ENCODE data around the gene CHN2.

Gene CHN2

GRCh38 chr7:29483219-29484104 lies 288.9 kb downstream of the CHN2 start:
- H3K4me1 ChIP-seq (ENCODE audit: control insufficient read depth, insufficient read depth, low read length) = peaks cover 7% of the 10 kb centered on the region
- H3K9me3 ChIP-seq (ENCODE audit: control insufficient read depth, insufficient read depth, low read length) = no peaks in the 10 kb centered on the region
- H3K9ac ChIP-seq (ENCODE audit: low read depth, low read length) = no peak overlapping the region
- no peaks in the 10 kb centered on the region for H3K27me3 ChIP-seq (ENCODE audit: control insufficient read depth, insufficient read depth, low read length)
- H3K36me3 ChIP-seq (ENCODE audit: control insufficient read depth, insufficient read depth, low read length) = no peaks in the 10 kb centered on the region
- H3K4me3 ChIP-seq (ENCODE audit: low read depth, low read length) = no peak overlapping the region

GRCh38 chr7:29484280-29484679 lies 289.7 kb downstream of the CHN2 start:
- Histone ChIP-seq H3K9ac (ENCODE audit: low read depth, low read length) (no peak overlapping the region), H3K4me3 (ENCODE audit: low read depth, low read length) (no peak overlapping the region), H3K36me3 (ENCODE audit: control insufficient read depth, insufficient read depth, low read length) (no peaks in the 10 kb centered on the region), H3K9me3 (ENCODE audit: control insufficient read depth, insufficient read depth, low read length) (no peaks in the 10 kb centered on the region), H3K4me1 (ENCODE audit: control insufficient read depth, insufficient read depth, low read length) (peaks cover 7% of the 10 kb centered on the region), H3K27me3 (ENCODE audit: control insufficient read depth, insufficient read depth, low read length) (no peaks in the 10 kb centered on the region)

- H3K9ac ChIP-seq (ENCODE audit: low read depth, low read length) = peak overlapping the region; percentile 27
- peaks cover 7% of the 10 kb centered on the region for H3K4me1 ChIP-seq (ENCODE audit: control insufficient read depth, insufficient read depth, low read length)
- no peak overlapping the region for H3K4me3 ChIP-seq (ENCODE audit: low read depth, low read length)
- H3K27me3 ChIP-seq (ENCODE audit: control insufficient read depth, insufficient read depth, low read length) = no peaks in the 10 kb centered on the region
- H3K36me3 ChIP-seq (ENCODE audit: control insufficient read depth, insufficient read depth, low read length) = no peaks in the 10 kb centered on the region
- H3K9me3 ChIP-seq (ENCODE audit: control insufficient read depth, insufficient read depth, low read length) = no peaks in the 10 kb centered on the region
Measured at GRCh38 chr7:29485339-29486190, 291.0 kb downstream of the CHN2 start.

GRCh38 chr7:29486191-29486700 lies 291.7 kb downstream of the CHN2 start:
- Histone ChIP-seq H3K9ac (ENCODE audit: low read depth, low read length) (no peak overlapping the region), H3K36me3 (ENCODE audit: control insufficient read depth, insufficient read depth, low read length) (no peaks in the 10 kb centered on the region), H3K4me3 (ENCODE audit: low read depth, low read length) (no peak overlapping the region), H3K27me3 (ENCODE audit: control insufficient read depth, insufficient read depth, low read length) (no peaks in the 10 kb centered on the region), H3K9me3 (ENCODE audit: control insufficient read depth, insufficient read depth, low read length) (no peaks in the 10 kb centered on the region), H3K4me1 (ENCODE audit: control insufficient read depth, insufficient read depth, low read length) (peaks cover 7% of the 10 kb centered on the region)

- Histone ChIP-seq H3K36me3 (ENCODE audit: control insufficient read depth, insufficient read depth, low read length) (no peaks in the 10 kb centered on the region), H3K27me3 (ENCODE audit: control insufficient read depth, insufficient read depth, low read length) (no peaks in the 10 kb centered on the region), H3K9me3 (ENCODE audit: control insufficient read depth, insufficient read depth, low read length) (no peaks in the 10 kb centered on the region), H3K4me1 (ENCODE audit: control insufficient read depth, insufficient read depth, low read length) (peaks cover 7% of the 10 kb centered on the region), H3K9ac (ENCODE audit: low read depth, low read length) (no peak overlapping the region), H3K4me3 (ENCODE audit: low read depth, low read length) (no peak overlapping the region)
Measured at GRCh38 chr7:29487424-29487823, 292.8 kb downstream of the CHN2 start.

GRCh38 chr7:29488203-29488970 lies 293.8 kb downstream of the CHN2 start:
- peaks cover 7% of the 10 kb centered on the region for H3K4me1 ChIP-seq (ENCODE audit: control insufficient read depth, insufficient read depth, low read length)
- H3K9me3 ChIP-seq (ENCODE audit: control insufficient read depth, insufficient read depth, low read length) = no peaks in the 10 kb centered on the region
- no peaks in the 10 kb centered on the region for H3K36me3 ChIP-seq (ENCODE audit: control insufficient read depth, insufficient read depth, low read length)
- H3K27me3 ChIP-seq (ENCODE audit: control insufficient read depth, insufficient read depth, low read length) = no peaks in the 10 kb centered on the region
- H3K9ac ChIP-seq (ENCODE audit: low read depth, low read length) = no peak overlapping the region
- H3K4me3 ChIP-seq (ENCODE audit: low read depth, low read length) = no peak overlapping the region

- no peaks in the 10 kb centered on the region for H3K36me3 ChIP-seq (ENCODE audit: control insufficient read depth, insufficient read depth, low read length)
- no peaks in the 10 kb centered on the region for H3K9me3 ChIP-seq (ENCODE audit: control insufficient read depth, insufficient read depth, low read length)
- no peak overlapping the region for H3K4me3 ChIP-seq (ENCODE audit: low read depth, low read length)
- no peak overlapping the region for H3K9ac ChIP-seq (ENCODE audit: low read depth, low read length)
- H3K27me3 ChIP-seq (ENCODE audit: control insufficient read depth, insufficient read depth, low read length) = no peaks in the 10 kb centered on the region
- H3K4me1 ChIP-seq (ENCODE audit: control insufficient read depth, insufficient read depth, low read length) = peaks cover 7% of the 10 kb centered on the region
Measured at GRCh38 chr7:29488977-29489376, 294.4 kb downstream of the CHN2 start.

GRCh38 chr7:29490094-29490607 lies 295.6 kb downstream of the CHN2 start:
- no peaks in the 10 kb centered on the region for H3K27me3 ChIP-seq (ENCODE audit: control insufficient read depth, insufficient read depth, low read length)
- peaks cover 8% of the 10 kb centered on the region for H3K4me1 ChIP-seq (ENCODE audit: control insufficient read depth, insufficient read depth, low read length)
- H3K9ac ChIP-seq (ENCODE audit: low read depth, low read length) = no peak overlapping the region
- H3K4me3 ChIP-seq (ENCODE audit: low read depth, low read length) = no peak overlapping the region
- H3K36me3 ChIP-seq (ENCODE audit: control insufficient read depth, insufficient read depth, low read length) = no peaks in the 10 kb centered on the region
- no peaks in the 10 kb centered on the region for H3K9me3 ChIP-seq (ENCODE audit: control insufficient read depth, insufficient read depth, low read length)

- peaks cover 20% of the 10 kb centered on the region for H3K4me1 ChIP-seq (ENCODE audit: control insufficient read depth, insufficient read depth, low read length)
- H3K9ac ChIP-seq (ENCODE audit: low read depth, low read length) = no peak overlapping the region
- H3K4me3 ChIP-seq (ENCODE audit: low read depth, low read length) = no peak overlapping the region
- no peaks in the 10 kb centered on the region for H3K27me3 ChIP-seq (ENCODE audit: control insufficient read depth, insufficient read depth, low read length)
- H3K9me3 ChIP-seq (ENCODE audit: control insufficient read depth, insufficient read depth, low read length) = no peaks in the 10 kb centered on the region
- H3K36me3 ChIP-seq (ENCODE audit: control insufficient read depth, insufficient read depth, low read length) = no peaks in the 10 kb centered on the region
Measured at GRCh38 chr7:29494350-29494749, 299.8 kb downstream of the CHN2 start.

- Histone ChIP-seq H3K4me3 (ENCODE audit: low read depth, low read length) (no peak overlapping the region), H3K9ac (ENCODE audit: low read depth, low read length) (no peak overlapping the region), H3K9me3 (ENCODE audit: control insufficient read depth, insufficient read depth, low read length) (no peaks in the 10 kb centered on the region), H3K27me3 (ENCODE audit: control insufficient read depth, insufficient read depth, low read length) (no peaks in the 10 kb centered on the region), H3K36me3 (ENCODE audit: control insufficient read depth, insufficient read depth, low read length) (no peaks in the 10 kb centered on the region), H3K4me1 (ENCODE audit: control insufficient read depth, insufficient read depth, low read length) (peaks cover 20% of the 10 kb centered on the region)
Measured at GRCh38 chr7:29495653-29496052, 301.1 kb downstream of the CHN2 start.

GRCh38 chr7:29496355-29497020 lies 301.9 kb downstream of the CHN2 start:
- Histone ChIP-seq H3K4me3 (ENCODE audit: low read depth, low read length) (no peak overlapping the region), H3K27me3 (ENCODE audit: control insufficient read depth, insufficient read depth, low read length) (no peaks in the 10 kb centered on the region), H3K9ac (ENCODE audit: low read depth, low read length) (no peak overlapping the region), H3K36me3 (ENCODE audit: control insufficient read depth, insufficient read depth, low read length) (no peaks in the 10 kb centered on the region), H3K9me3 (ENCODE audit: control insufficient read depth, insufficient read depth, low read length) (no peaks in the 10 kb centered on the region), H3K4me1 (ENCODE audit: control insufficient read depth, insufficient read depth, low read length) (peaks cover 20% of the 10 kb centered on the region)
